ENCODE data around the gene COX4I2.
A peak's percentile ranks its signal among the peaks of the same experiment; 100 is the strongest.

Gene COX4I2

GRCh38 chr20:31677553-31678260 lies 40.0 kb downstream of the COX4I2 start:
- Histone ChIP-seq H3K27me3 (replicated peaks; ENCODE audit: insufficient read depth, low read length) (no peaks in the 10 kb centered on the region), H3K27ac (ENCODE audit: low read length) (peak overlapping the region; percentile 49; the same call in 1 of the 2 replicates), H3F3A (ENCODE audit: insufficient read depth, low read length) (peaks cover 51% of the 10 kb centered on the region), H3K36me3 (replicated peaks; ENCODE audit: insufficient read depth, low read length) (0 out of 2 replicates have a peak, but pooled peaks cover 9% of the 10 kb centered on the region), H3K4me2 (ENCODE audit: low read depth, low read length) (peak overlapping the region; percentile 20; the same call in 1 of the 2 replicates), H2AFZ (ENCODE audit: low read length) (no peak overlapping the region), H3K9me3 (replicated peaks; ENCODE audit: insufficient read depth, low read length) (no peaks in the 10 kb centered on the region), H4K20me1 (ENCODE audit: insufficient read depth, low read length) (no peaks in the 10 kb centered on the region), H3K9ac (ENCODE audit: low read length) (peak overlapping the region; percentile 22; the same call in 1 of the 2 replicates), H3K4me1 (ENCODE audit: low read length) (peaks cover 86% of the 10 kb centered on the region), H3K9me2 (replicated peaks; ENCODE audit: insufficient read depth, low read length) (no peaks in the 10 kb centered on the region), H3K79me2 (ENCODE audit: low read length) (peaks cover 100% of the 10 kb centered on the region), H3K4me3 (ENCODE audit: low read length) (no peak overlapping the region)
- TF ChIP-seq EZH2phosphoT487 (IDR thresholded peaks at IDR 0.05; ENCODE audit: low read length), result no peak
- no peak for TF ChIP-seq EZH2 (optimal IDR thresholded peaks at IDR 0.05; ENCODE audit: low read depth, low read length)
- TF ChIP-seq CTCF (IDR thresholded peaks at IDR 0.05; ENCODE audit: low read length), result no peak
- DNase-seq, result no peak

GRCh38 chr20:31678389-31679356 lies 41.0 kb downstream of the COX4I2 start:
- H3K9me2 ChIP-seq (replicated peaks; ENCODE audit: insufficient read depth, low read length), result no peaks in the 10 kb centered on the region
- peaks cover 91% of the 10 kb centered on the region for H3K4me1 ChIP-seq (ENCODE audit: low read length)
- H3F3A ChIP-seq (ENCODE audit: insufficient read depth, low read length), result peaks cover 51% of the 10 kb centered on the region
- no peak for TF ChIP-seq EZH2phosphoT487 (IDR thresholded peaks at IDR 0.05; ENCODE audit: low read length)
- no peak for TF ChIP-seq CTCF (IDR thresholded peaks at IDR 0.05; ENCODE audit: low read length)
- TF ChIP-seq EZH2 (optimal IDR thresholded peaks at IDR 0.05; ENCODE audit: low read depth, low read length), result no peak
- no peaks in the 10 kb centered on the region for H4K20me1 ChIP-seq (ENCODE audit: insufficient read depth, low read length)
- no peak for DNase-seq
- no peak overlapping the region for H3K9ac ChIP-seq (ENCODE audit: low read length)
- peaks cover 8% of the 10 kb centered on the region; the same call in 1 of the 2 replicates for H3K36me3 ChIP-seq (replicated peaks; ENCODE audit: insufficient read depth, low read length)
- peak overlapping the region; percentile 27; the same call in 1 of the 2 replicates for H3K4me2 ChIP-seq (ENCODE audit: low read depth, low read length)
- H3K27ac ChIP-seq (ENCODE audit: low read length), result peak overlapping the region; percentile 49; the same call in 1 of the 2 replicates
- peaks cover 100% of the 10 kb centered on the region for H3K79me2 ChIP-seq (ENCODE audit: low read length)
- no peaks in the 10 kb centered on the region for H3K9me3 ChIP-seq (replicated peaks; ENCODE audit: insufficient read depth, low read length)
- no peaks in the 10 kb centered on the region for H3K27me3 ChIP-seq (replicated peaks; ENCODE audit: insufficient read depth, low read length)
- H2AFZ ChIP-seq (ENCODE audit: low read length), result no peak overlapping the region
- H3K4me3 ChIP-seq (ENCODE audit: low read length), result no peak overlapping the region

GRCh38 chr20:31679357-31680285 lies 41.9 kb downstream of the COX4I2 start:
- H3K4me3 ChIP-seq (ENCODE audit: low read length), result no peak overlapping the region
- H4K20me1 ChIP-seq (ENCODE audit: insufficient read depth, low read length), result no peaks in the 10 kb centered on the region
- H3K27ac ChIP-seq (ENCODE audit: low read length), result peak overlapping the region; percentile 49; the same call in 1 of the 2 replicates

More at GRCh38 chr20:31679357-31680285, 41.9 kb downstream of the COX4I2 start:
- H2AFZ ChIP-seq (ENCODE audit: low read length), result no peak overlapping the region
- H3K36me3 ChIP-seq (replicated peaks; ENCODE audit: insufficient read depth, low read length), result peaks cover 12% of the 10 kb centered on the region; the same call in 1 of the 2 replicates
- H3K27me3 ChIP-seq (replicated peaks; ENCODE audit: insufficient read depth, low read length), result no peaks in the 10 kb centered on the region
- TF ChIP-seq CTCF (IDR thresholded peaks at IDR 0.05; ENCODE audit: low read length), result no peak
- TF ChIP-seq EZH2phosphoT487 (IDR thresholded peaks at IDR 0.05; ENCODE audit: low read length), result no peak
- no peak for TF ChIP-seq EZH2 (optimal IDR thresholded peaks at IDR 0.05; ENCODE audit: low read depth, low read length)
- H3F3A ChIP-seq (ENCODE audit: insufficient read depth, low read length), result peaks cover 58% of the 10 kb centered on the region
- H3K79me2 ChIP-seq (ENCODE audit: low read length), result peaks cover 100% of the 10 kb centered on the region
- peak overlapping the region; percentile 27; the same call in 1 of the 2 replicates for H3K4me2 ChIP-seq (ENCODE audit: low read depth, low read length)
- H3K9me2 ChIP-seq (replicated peaks; ENCODE audit: insufficient read depth, low read length), result no peaks in the 10 kb centered on the region
- no peaks in the 10 kb centered on the region for H3K9me3 ChIP-seq (replicated peaks; ENCODE audit: insufficient read depth, low read length)
- H3K4me1 ChIP-seq (ENCODE audit: low read length), result peaks cover 91% of the 10 kb centered on the region
- H3K9ac ChIP-seq (ENCODE audit: low read length), result no peak overlapping the region
- no peak for DNase-seq

Data from MM.1S (cell line).